ENCODE measurements around the gene GPR179. TPM values are rescaled to one million over a fixed set of nuclear protein-coding genes. Genes with fewer than 3 reads are reported as not detected.

Gene GPR179
- total RNA-seq, 1 experiment from 2014 or later, result 0.09 TPM

- no peak overlapping the region for H3K27ac Mint-ChIP-seq
- no peak for DNase-seq (ENCODE audit: low spot score)
- POLR2A ChIA-PET, result interaction anchor here (0.6 to 1.1 kb wide), 2 partner anchors 29 to 62 kb away, joined by 3 to 5 read pairs; no protein-coding TSS in a partner anchor
- no peaks in the 10 kb centered on the region; the same call in 1 of the 2 replicates for H3K27me3 Mint-ChIP-seq (ENCODE audit: low read depth)
- H3K4me1 Mint-ChIP-seq, result peaks cover 62% of the 10 kb centered on the region
- TF ChIP-seq MAX (CRISPR knock-in tag; IDR thresholded peaks at IDR 0.05) (no peak), RORB (CRISPR knock-in tag; IDR thresholded peaks at IDR 0.05) (no peak), MXD4 (CRISPR knock-in tag; IDR thresholded peaks at IDR 0.05; ENCODE audit: borderline replicate concordance) (no peak)
- H3K4me3 Mint-ChIP-seq, result peak overlapping the region; percentile 76
- CTCF ChIA-PET, result interaction anchor here (1.0 to 4.7 kb wide), 11 partner anchors 15 to 314 kb away, joined by 3 to 51 read pairs (median 9); no protein-coding TSS in a partner anchor
- no peaks in the 10 kb centered on the region for H3K9me3 Mint-ChIP-seq
- ATAC-seq, result no peak
- no peaks in the 10 kb centered on the region for H3K36me3 Mint-ChIP-seq
Observed at GRCh38 chr17:38353668-38354067, 9.9 kb upstream of the GPR179 start.

GRCh38 chr17:38353086-38353604 is 9.4 kb upstream of the GPR179 start:
- H3K4me1 Mint-ChIP-seq, result peaks cover 56% of the 10 kb centered on the region
- CTCF ChIA-PET, result interaction anchor here (0.7 to 4.7 kb wide), 14 partner anchors 11 to 315 kb away, joined by 3 to 51 read pairs (median 8); no protein-coding TSS in a partner anchor

GRCh38 chr17:38352245-38353085 is 8.7 kb upstream of the GPR179 start:
- CTCF ChIA-PET, result interaction anchor here (0.6 to 4.7 kb wide), 17 partner anchors 9 to 315 kb away, joined by 3 to 51 read pairs (median 7); no protein-coding TSS in a partner anchor

More at GRCh38 chr17:38353086-38353604, 9.4 kb upstream of the GPR179 start:
- Mint-ChIP-seq H3K4me3 (peak overlapping the region; percentile 76), H3K27ac (no peak overlapping the region), H3K27me3 (ENCODE audit: low read depth) (no peaks in the 10 kb centered on the region; the same call in 1 of the 2 replicates), H3K9me3 (no peaks in the 10 kb centered on the region), H3K36me3 (no peaks in the 10 kb centered on the region)
- DNase-seq (ENCODE audit: low spot score), result no peak
- no peak for TF ChIP-seq ERG (CRISPR knock-in tag; IDR thresholded peaks at IDR 0.05)
- no peak for TF ChIP-seq ZNF671 (CRISPR knock-in tag; IDR thresholded peaks at IDR 0.05)
- TF ChIP-seq FOXK1 (CRISPR knock-in tag; IDR thresholded peaks at IDR 0.05), result no peak
- POLR2A ChIA-PET, result interaction anchor here (0.6 to 1.1 kb wide), 3 partner anchors 27 to 62 kb away, joined by 3 to 5 read pairs (median 3); no protein-coding TSS in a partner anchor
- no peak for ATAC-seq

More at GRCh38 chr17:38352245-38353085, 8.7 kb upstream of the GPR179 start:
- ATAC-seq (peak; percentile 30), DNase-seq (ENCODE audit: low spot score) (peak; percentile 37)
- Mint-ChIP-seq H3K9me3 (no peaks in the 10 kb centered on the region), H3K27ac (no peak overlapping the region), H3K36me3 (no peaks in the 10 kb centered on the region), H3K27me3 (ENCODE audit: low read depth) (no peaks in the 10 kb centered on the region; the same call in 1 of the 2 replicates), H3K4me1 (peaks cover 50% of the 10 kb centered on the region), H3K4me3 (peak overlapping the region; percentile 76)
- POLR2A ChIA-PET, result interaction anchor here (0.7 to 1.1 kb wide), 2 partner anchors 27 to 63 kb away, joined by 3 to 5 read pairs; no protein-coding TSS in a partner anchor
- TF ChIP-seq NR3C1 (CRISPR knock-in tag; conservative IDR thresholded peaks at IDR 0.05; ENCODE audit: low read depth) (no peak), CTCF (IDR thresholded peaks at IDR 0.05) (no peak), USF1 (CRISPR knock-in tag; IDR thresholded peaks at IDR 0.05) (peak; percentile 24; the same call in 1 of the 2 replicates), GABPB1 (CRISPR knock-in tag; IDR thresholded peaks at IDR 0.05) (0 out of 2 replicates have a peak, but pooled peaks have one; percentile 4), ZNF416 (CRISPR knock-in tag; IDR thresholded peaks at IDR 0.05) (no peak), HMGA2 (CRISPR knock-in tag; IDR thresholded peaks at IDR 0.05) (no peak), ZNF281 (CRISPR knock-in tag; IDR thresholded peaks at IDR 0.05) (no peak), ESRRA (CRISPR knock-in tag; IDR thresholded peaks at IDR 0.05; ENCODE audit: borderline replicate concordance) (no peak), JUN (CRISPR knock-in tag; IDR thresholded peaks at IDR 0.05) (no peak), CBFB (CRISPR knock-in tag; IDR thresholded peaks at IDR 0.05; ENCODE audit: low read depth) (no peak), ATF3 (CRISPR knock-in tag; conservative IDR thresholded peaks at IDR 0.05) (no peak)
